HUES64 (cell line): ENCODE data around the gene TMSB15B.
"Not testable (repeated sequence)": the region's sequence is repeated elsewhere in the genome, so short reads cannot be mapped to it uniquely, and the experiment has no call there.

Experiments
- H3K27ac ChIP-seq: 2 replicates; pipeline ENCODE4 v1.7.0; 2013; ENCODE audit warnings: low read depth, low read length, inconsistent platforms
- H3K27me3 ChIP-seq: 2 replicates; pipeline ENCODE4 v1.6.1; 2013; ENCODE audit warnings: mild to moderate bottlenecking, low read length; ENCODE audit not compliant: insufficient read depth
- H3K36me3 ChIP-seq: 2 replicates; pipeline ENCODE4 v1.6.1; 2013; ENCODE audit warnings: mild to moderate bottlenecking, low read length; ENCODE audit not compliant: insufficient read depth
- H3K4me1 ChIP-seq: 2 replicates; pipeline ENCODE4 v1.6.1; 2013; ENCODE audit warnings: mild to moderate bottlenecking, low read length, moderate library complexity; ENCODE audit not compliant: insufficient read depth
- H3K4me3 ChIP-seq: 2 replicates; pipeline ENCODE4 v1.5.1; 2013; ENCODE audit warnings: mild to moderate bottlenecking, low read length, moderate library complexity
- H3K9ac ChIP-seq: 2 replicates; pipeline ENCODE4 v1.6.1; 2013; ENCODE audit warnings: mild to moderate bottlenecking, low read depth, low read length
- H3K9me3 ChIP-seq: 2 replicates; pipeline ENCODE4 v1.6.1; 2013; ENCODE audit warnings: low read depth, low read length; ENCODE audit not compliant: insufficient read depth
- WGBS: fragments of 150-250, 120-280 bp; methylation state at CpG from one replicate; pipeline ENCODE4 v1.1.7; 2013; ENCODE audit warnings: missing lambda C conversion rate; 5-methylcytosine and 5-hydroxymethylcytosine counted together

The TMSB15B gene

GRCh38 chrX:103941201-103941975, 21.0 kb upstream of the TMSB15B start:
- Histone ChIP-seq H3K27ac (no peak overlapping the region), H3K9me3 (no peaks in the 10 kb centered on the region), H3K4me3 (no peak overlapping the region), H3K36me3 (no peaks in the 10 kb centered on the region), H3K9ac (no peak overlapping the region), H3K27me3 (no peaks in the 10 kb centered on the region), H3K4me1 (no peaks in the 10 kb centered on the region)
- 35% methylated on average over 2 of the region's 3 CpGs for WGBS

GRCh38 chrX:103949506-103949905, 12.9 kb upstream of the TMSB15B start:
- no peak overlapping the region for H3K9ac ChIP-seq
- 82% methylated on average over 1 of the region's 1 CpG for WGBS
- H3K27me3 ChIP-seq: no peaks in the 10 kb centered on the region
- H3K36me3 ChIP-seq: no peaks in the 10 kb centered on the region
- no peaks in the 10 kb centered on the region for H3K4me1 ChIP-seq
- no peaks in the 10 kb centered on the region for H3K9me3 ChIP-seq
- no peak overlapping the region for H3K27ac ChIP-seq
- no peak overlapping the region for H3K4me3 ChIP-seq

- Histone ChIP-seq H3K9ac (no peak overlapping the region), H3K27me3 (no peaks in the 10 kb centered on the region), H3K36me3 (no peaks in the 10 kb centered on the region), H3K4me3 (no peak overlapping the region), H3K9me3 (no peaks in the 10 kb centered on the region), H3K4me1 (no peaks in the 10 kb centered on the region), H3K27ac (no peak overlapping the region)
- 95% methylated on average over 4 of the region's 4 CpGs for WGBS
These were observed 9.1 kb upstream of the TMSB15B start for GRCh38 chrX:103953353-103953752.

GRCh38 chrX:103954259-103954658, 8.2 kb upstream of the TMSB15B start:
- H3K36me3 ChIP-seq: no peaks in the 10 kb centered on the region
- H3K9me3 ChIP-seq: no peaks in the 10 kb centered on the region
- H3K4me1 ChIP-seq: no peaks in the 10 kb centered on the region
- H3K27me3 ChIP-seq: no peaks in the 10 kb centered on the region
- H3K27ac ChIP-seq: no peak overlapping the region
- WGBS: 91% methylated on average over 6 of the region's 6 CpGs
- H3K4me3 ChIP-seq: no peak overlapping the region
- H3K9ac ChIP-seq: no peak overlapping the region

- H3K9ac ChIP-seq, H3K4me3 ChIP-seq: not testable (repeated sequence)
- WGBS: no CpG with 5 or more reads among the region's 6 CpGs
These were observed 1.8 kb upstream of the TMSB15B start for GRCh38 chrX:103960599-103960998.

GRCh38 chrX:103983508-103983907, 21.1 kb downstream of the TMSB15B start:
- not testable (repeated sequence) for H3K9ac ChIP-seq, H3K4me3 ChIP-seq, H3K36me3 ChIP-seq, H3K27ac ChIP-seq, H3K27me3 ChIP-seq, H3K9me3 ChIP-seq, H3K4me1 ChIP-seq
- no CpG with 5 or more reads among the region's 13 CpGs for WGBS

More at GRCh38 chrX:103960599-103960998, 1.8 kb upstream of the TMSB15B start:
- H3K27me3 ChIP-seq, H3K27ac ChIP-seq, H3K36me3 ChIP-seq, H3K4me1 ChIP-seq, H3K9me3 ChIP-seq: not testable (repeated sequence)

- 68% methylated on average over 4 of the region's 5 CpGs for WGBS
- Histone ChIP-seq H3K27me3 (no peaks in the 10 kb centered on the region), H3K4me3 (no peak overlapping the region), H3K9me3 (no peaks in the 10 kb centered on the region), H3K36me3 (no peaks in the 10 kb centered on the region), H3K4me1 (no peaks in the 10 kb centered on the region), H3K27ac (no peak overlapping the region), H3K9ac (no peak overlapping the region)
These were observed 36.8 kb downstream of the TMSB15B start for GRCh38 chrX:103999234-103999633.

- Histone ChIP-seq H3K27ac (no peak overlapping the region), H3K27me3 (no peaks in the 10 kb centered on the region), H3K4me3 (no peak overlapping the region), H3K36me3 (no peaks in the 10 kb centered on the region), H3K9me3 (no peaks in the 10 kb centered on the region), H3K4me1 (no peaks in the 10 kb centered on the region), H3K9ac (no peak overlapping the region)
- 76% methylated on average over 5 of the region's 5 CpGs for WGBS
These were observed 46.4 kb downstream of the TMSB15B start for GRCh38 chrX:104008831-104009230.

- Histone ChIP-seq H3K4me1 (no peaks in the 10 kb centered on the region), H3K4me3 (no peak overlapping the region), H3K36me3 (no peaks in the 10 kb centered on the region), H3K9ac (no peak overlapping the region), H3K27me3 (no peaks in the 10 kb centered on the region), H3K27ac (no peak overlapping the region), H3K9me3 (no peaks in the 10 kb centered on the region)
- 96% methylated on average over 24 of the region's 24 CpGs for WGBS
These were observed 50.7 kb downstream of the TMSB15B start for GRCh38 chrX:104013158-104013557.

- no peaks in the 10 kb centered on the region for H3K36me3 ChIP-seq
- H3K9me3 ChIP-seq: no peaks in the 10 kb centered on the region
- H3K4me1 ChIP-seq: no peaks in the 10 kb centered on the region
- H3K9ac ChIP-seq: no peak within 1 kb of the TSS
- no peak within 1 kb of the TSS for H3K27ac ChIP-seq
- no peak within 1 kb of the TSS for H3K4me3 ChIP-seq
- no peaks in the 10 kb centered on the region for H3K27me3 ChIP-seq
- WGBS: 96% methylated on average over 20 of the region's 20 CpGs
These were observed 51.2 kb downstream of the TMSB15B start, which contains the start of gene H2BW1 for GRCh38 chrX:104013606-104014005. H2BW1 (minus strand) TSS chrX:104013708; CDS start chrX:104013576, 132 bp downstream.

GRCh38 chrX:104015576-104015975, 53.1 kb downstream of the TMSB15B start:
- not testable (repeated sequence) for H3K4me3 ChIP-seq, H3K27me3 ChIP-seq, H3K9ac ChIP-seq, H3K4me1 ChIP-seq, H3K9me3 ChIP-seq, H3K27ac ChIP-seq, H3K36me3 ChIP-seq
- WGBS: 81% methylated on average over 7 of the region's 8 CpGs
